H9 (cell line): Measurements from ENCODE around the gene AMIGO3. TPM values are rescaled to one million over a fixed set of nuclear protein-coding genes. Genes with fewer than 3 reads are reported as not detected.

Experiments used
- DNase-seq: peaks from one replicate; pipeline ENCODE4 v3.0.0-alpha.2; 2017
- H2AFZ ChIP-seq: one replicate; pipeline ENCODE4 v1.6.1; 2013; ENCODE audit warnings: mild to moderate bottlenecking, low read length, control low read depth, moderate library complexity
- H2AK5ac ChIP-seq: 2 replicates; pipeline ENCODE4 v1.6.1; 2013; ENCODE audit warnings: low read length, control low read depth, mixed read lengths; ENCODE audit not compliant: insufficient read length
- H2BK120ac ChIP-seq: one replicate; pipeline ENCODE4 v1.6.1; 2013; ENCODE audit warnings: low read depth, mild to moderate bottlenecking, low read length, control low read depth, inconsistent platforms; ENCODE audit not compliant: poor library complexity, severe bottlenecking
- H2BK12ac ChIP-seq: 2 replicates; pipeline ENCODE4 v1.6.1; 2013; ENCODE audit warnings: low read length, control low read depth, mixed read lengths, low read depth; ENCODE audit not compliant: insufficient read length
- H2BK15ac ChIP-seq: 2 replicates; pipeline ENCODE4 v1.6.1; 2013; ENCODE audit warnings: low read depth, low read length, control low read depth
- H2BK20ac ChIP-seq: one replicate; pipeline ENCODE4 v1.6.1; 2013; ENCODE audit warnings: low read depth, mild to moderate bottlenecking, low read length, control low read depth, inconsistent platforms; ENCODE audit not compliant: poor library complexity, severe bottlenecking
- H2BK5ac ChIP-seq: 2 replicates; pipeline ENCODE4 v1.6.1; 2013; ENCODE audit warnings: low read length, control low read depth, mixed read lengths; ENCODE audit not compliant: insufficient read length
- H3K14ac ChIP-seq: 2 replicates; pipeline ENCODE4 v1.6.1; 2013; ENCODE audit warnings: low read length, control low read depth; ENCODE audit not compliant: insufficient read depth
- H3K18ac ChIP-seq: 2 replicates; pipeline ENCODE4 v1.6.1; 2013; ENCODE audit warnings: low read depth, mild to moderate bottlenecking, mixed read lengths, low read length, control low read depth; ENCODE audit not compliant: insufficient read length
- H3K23ac ChIP-seq: 2 replicates; pipeline ENCODE4 v1.6.1; 2013; ENCODE audit warnings: low read length, control low read depth, mixed read lengths, low read depth; ENCODE audit not compliant: insufficient read length
- H3K23me2 ChIP-seq: 2 replicates; pipeline ENCODE4 v1.6.1; 2013; ENCODE audit warnings: low read depth, mild to moderate bottlenecking, mixed read lengths, low read length, control low read depth; ENCODE audit not compliant: insufficient read length, poor library complexity, severe bottlenecking
- H3K27ac ChIP-seq: 2 replicates; pipeline ENCODE4 v1.5.1; 2013; ENCODE audit warnings: low read length, control low read depth, mixed read lengths, low read depth; ENCODE audit not compliant: insufficient read length
- H3K27me3 ChIP-seq: 2 replicates; pipeline ENCODE4 v1.6.1; 2013; ENCODE audit warnings: low read length, control low read depth, inconsistent platforms; ENCODE audit not compliant: insufficient read depth
- H3K4ac ChIP-seq: 2 replicates; pipeline ENCODE4 v1.6.1; 2013; ENCODE audit warnings: low read depth, mild to moderate bottlenecking, control low read depth, inconsistent platforms, low read length, moderate library complexity
- H3K4me1 ChIP-seq: 2 replicates; pipeline ENCODE4 v1.6.1; 2013; ENCODE audit warnings: low read length, control low read depth, inconsistent platforms; ENCODE audit not compliant: insufficient read depth
- H3K4me2 ChIP-seq: 2 replicates; pipeline ENCODE4 v1.6.1; 2013; ENCODE audit warnings: low read length, control low read depth, mixed read lengths; ENCODE audit not compliant: insufficient read length, insufficient read depth
- H3K56ac ChIP-seq: 2 replicates; pipeline ENCODE4 v1.6.1; 2013; ENCODE audit warnings: low read depth, mild to moderate bottlenecking, mixed read lengths, low read length, control low read depth; ENCODE audit not compliant: insufficient read length
- H3K79me1 ChIP-seq: 2 replicates; pipeline ENCODE4 v1.6.1; 2013; ENCODE audit warnings: low read depth, mild to moderate bottlenecking, moderate library complexity, low read length, control low read depth, inconsistent platforms; ENCODE audit not compliant: insufficient read depth, poor library complexity, severe bottlenecking
- H3K79me2 ChIP-seq: 2 replicates; pipeline ENCODE4 v1.6.1; 2013; ENCODE audit warnings: low read length, control low read depth, inconsistent platforms; ENCODE audit not compliant: insufficient read depth
- H3K9ac ChIP-seq: 2 replicates; pipeline ENCODE4 v1.6.1; 2013; ENCODE audit warnings: low read length, control low read depth, mixed read lengths; ENCODE audit not compliant: insufficient read length; ENCODE audit errors: extremely low read depth
- H3K9me3 ChIP-seq: one replicate; pipeline ENCODE4 v1.6.1; 2013; ENCODE audit warnings: low read depth, low read length, inconsistent platforms; ENCODE audit not compliant: control insufficient read depth
- H3T11ph ChIP-seq: one replicate; pipeline ENCODE4 v1.6.1; 2013; ENCODE audit warnings: mild to moderate bottlenecking, low read length, control low read depth, inconsistent platforms
- H4K20me1 ChIP-seq: one replicate; pipeline ENCODE4 v1.6.1; 2013; ENCODE audit not compliant: control insufficient read depth, insufficient read length, insufficient read depth
- H4K5ac ChIP-seq: 2 replicates; pipeline ENCODE4 v1.6.1; 2013; ENCODE audit warnings: low read depth, mild to moderate bottlenecking, mixed read lengths, low read length, control low read depth; ENCODE audit not compliant: insufficient read length
- H4K8ac ChIP-seq: replicated peaks from 2 replicates; pipeline ENCODE4 v1.6.1; 2013; ENCODE audit warnings: low read length, control low read depth, mixed read lengths, low read depth; ENCODE audit not compliant: insufficient read length
- H4K91ac ChIP-seq: 2 replicates; pipeline ENCODE4 v1.6.1; 2013; ENCODE audit warnings: low read depth, mild to moderate bottlenecking, moderate library complexity, mixed read lengths, low read length, control low read depth; ENCODE audit not compliant: insufficient read length
- H3K27ac Mint-ChIP-seq, 3 experiments: 2 replicates in 2 of 3; 3 replicates in 1 of 3; pipeline ENCODE4 v1.8.0; 2020 to 2021; ENCODE audit warnings: mixed read lengths in 3 of 3, mild to moderate bottlenecking in 1 of 3, moderate library complexity in 1 of 3
- H3K27me3 Mint-ChIP-seq: 2 replicates; pipeline ENCODE4 v1.8.0; 2021; ENCODE audit warnings: low read depth, mild to moderate bottlenecking, moderate library complexity, mixed read lengths
- H3K36me3 Mint-ChIP-seq, 3 experiments: 2 replicates in 2 of 3; 3 replicates in 1 of 3; pipeline ENCODE4 v1.8.0; 2020 to 2021; ENCODE audit warnings: low read depth in 3 of 3, mixed read lengths in 3 of 3; ENCODE audit not compliant: insufficient read depth in 1 of 3
- H3K4me1 Mint-ChIP-seq, 2 experiments: 2 replicates each; pipeline ENCODE4 v1.8.0; 2020; ENCODE audit warnings: mixed read lengths in 2 of 2
- H3K4me3 Mint-ChIP-seq, 2 experiments: 2 replicates in 1 of 2; 3 replicates in 1 of 2; pipeline ENCODE4 v1.8.0; 2020 to 2021; ENCODE audit warnings: mild to moderate bottlenecking in 2 of 2, mixed read lengths in 2 of 2, moderate library complexity in 1 of 2
- H3K9me3 Mint-ChIP-seq, 2 experiments: 2 replicates in 1 of 2; 3 replicates in 1 of 2; pipeline ENCODE4 v1.8.0; 2020; ENCODE audit warnings: mild to moderate bottlenecking in 2 of 2, mixed read lengths in 2 of 2, moderate library complexity in 1 of 2
- WGBS: extraction: QIAGEN DNeasy Blood & Tissue Kit; methylation state at CpG from one replicate; pipeline ENCODE4 v1.1.7; 2013; ENCODE audit warnings: missing lambda C conversion rate, low lambda C conversion rate, mixed read lengths; ENCODE audit not compliant: insufficient read length; ENCODE audit errors: extremely low coverage; 5-methylcytosine and 5-hydroxymethylcytosine counted together
- total RNA-seq: library from RNA; stranded (reverse); gene quantifications from 2 replicates; pipeline ENCODE4 v1.2.1, GENCODE V29; 2021
- TF ChIP-seq, protein P1 (sequence below): fragments of 200-600 bp; sonication (generic); conservative IDR thresholded peaks from 3 replicates; pipeline ENCODE4 v1.8.0; 2021; ENCODE audit warnings: antibody characterized with exemption, mild to moderate bottlenecking

The AMIGO3 gene
- total RNA-seq, 1 experiment from 2014 or later: 3.8 TPM

DNA sequence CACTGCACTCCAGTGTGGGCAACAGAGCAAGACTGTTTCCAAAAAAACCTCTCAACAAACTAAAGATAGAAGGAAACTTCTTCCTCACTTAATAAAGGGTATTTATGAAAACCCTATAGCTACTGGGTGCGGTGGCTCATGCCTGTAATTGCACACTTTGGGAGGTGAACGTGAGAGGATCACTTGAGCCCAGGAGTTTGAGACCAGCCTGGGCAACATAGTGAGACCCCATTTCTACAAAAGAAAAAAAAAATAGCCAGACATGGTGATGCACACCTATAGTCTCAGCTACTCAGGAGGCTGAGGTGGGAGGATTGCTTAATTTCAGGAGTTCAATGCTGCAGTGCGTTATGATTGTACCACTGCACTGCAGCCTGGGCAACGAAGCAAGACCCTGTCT, 44.5 kb upstream of the AMIGO3 start:
- no peak overlapping the region for H3K56ac ChIP-seq
- no peak overlapping the region for H4K8ac ChIP-seq
- no peaks in the 10 kb centered on the region for H3K23me2 ChIP-seq
- H3K4me1 Mint-ChIP-seq: no peaks in the 10 kb centered on the region
- no CpG with 5 or more reads among the region's 4 CpGs for WGBS
- H4K91ac ChIP-seq: no peak overlapping the region
- H3K27me3 Mint-ChIP-seq: no peaks in the 10 kb centered on the region
- H3K27me3 ChIP-seq: no peaks in the 10 kb centered on the region
- H3K23ac ChIP-seq: no peak overlapping the region
- H3K4me2 ChIP-seq: no peak overlapping the region
- H2AFZ ChIP-seq: no peak overlapping the region
- no peak overlapping the region for H3K27ac Mint-ChIP-seq
- H2BK15ac ChIP-seq: no peak overlapping the region
- H3K27ac ChIP-seq: no peak overlapping the region
- no peak overlapping the region for H3K18ac ChIP-seq
- no peak overlapping the region for H2BK5ac ChIP-seq
- no peak overlapping the region for H2AK5ac ChIP-seq
- H3K9ac ChIP-seq: no peak overlapping the region
- H2BK20ac ChIP-seq: no peak overlapping the region
- no peaks in the 10 kb centered on the region for H4K20me1 ChIP-seq
- no peak overlapping the region for H3T11ph ChIP-seq
- H2BK120ac ChIP-seq: no peak overlapping the region
- H3K4me3 Mint-ChIP-seq: no peak overlapping the region
- no peak overlapping the region for H3K4ac ChIP-seq
- H3K14ac ChIP-seq: no peak overlapping the region
- H3K36me3 Mint-ChIP-seq: no peaks in the 10 kb centered on the region; a peak in 1 of 7 replicates
- H3K9me3 ChIP-seq: no peaks in the 10 kb centered on the region
- DNase-seq: no peak
- H2BK12ac ChIP-seq: no peak overlapping the region
- TF ChIP-seq, protein P1, sequence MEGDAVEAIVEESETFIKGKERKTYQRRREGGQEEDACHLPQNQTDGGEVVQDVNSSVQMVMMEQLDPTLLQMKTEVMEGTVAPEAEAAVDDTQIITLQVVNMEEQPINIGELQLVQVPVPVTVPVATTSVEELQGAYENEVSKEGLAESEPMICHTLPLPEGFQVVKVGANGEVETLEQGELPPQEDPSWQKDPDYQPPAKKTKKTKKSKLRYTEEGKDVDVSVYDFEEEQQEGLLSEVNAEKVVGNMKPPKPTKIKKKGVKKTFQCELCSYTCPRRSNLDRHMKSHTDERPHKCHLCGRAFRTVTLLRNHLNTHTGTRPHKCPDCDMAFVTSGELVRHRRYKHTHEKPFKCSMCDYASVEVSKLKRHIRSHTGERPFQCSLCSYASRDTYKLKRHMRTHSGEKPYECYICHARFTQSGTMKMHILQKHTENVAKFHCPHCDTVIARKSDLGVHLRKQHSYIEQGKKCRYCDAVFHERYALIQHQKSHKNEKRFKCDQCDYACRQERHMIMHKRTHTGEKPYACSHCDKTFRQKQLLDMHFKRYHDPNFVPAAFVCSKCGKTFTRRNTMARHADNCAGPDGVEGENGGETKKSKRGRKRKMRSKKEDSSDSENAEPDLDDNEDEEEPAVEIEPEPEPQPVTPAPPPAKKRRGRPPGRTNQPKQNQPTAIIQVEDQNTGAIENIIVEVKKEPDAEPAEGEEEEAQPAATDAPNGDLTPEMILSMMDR: no peak
- no peak overlapping the region for H4K5ac ChIP-seq
- H3K79me1 ChIP-seq: peaks cover 14% of the 10 kb centered on the region
- no peaks in the 10 kb centered on the region; the same call in 1 of the 2 replicates for H3K79me2 ChIP-seq
- no peaks in the 10 kb centered on the region for H3K4me1 ChIP-seq
- no peaks in the 10 kb centered on the region for H3K9me3 Mint-ChIP-seq
